Skeletal muscle satellite cell (primary cell): Measurements from ENCODE around the gene CS.
"Not testable (repeated sequence)": the region's sequence is repeated elsewhere in the genome, so short reads cannot be mapped to it uniquely, and the experiment has no call there.

Source experiments
- H3K27me3 ChIP-seq: 2 replicates; pipeline ENCODE4 v1.7.0; 2013; ENCODE audit warnings: low read length; ENCODE audit not compliant: control insufficient read depth, insufficient read depth
- H3K36me3 ChIP-seq: 2 replicates; pipeline ENCODE4 v1.7.0; 2013; ENCODE audit warnings: mild to moderate bottlenecking, control low read depth, low read length; ENCODE audit not compliant: insufficient read depth
- H3K4me1 ChIP-seq: 2 replicates; pipeline ENCODE4 v1.7.0; 2013; ENCODE audit warnings: low read length; ENCODE audit not compliant: control insufficient read depth, insufficient read depth
- H3K4me2 ChIP-seq: 2 replicates; pipeline ENCODE4 v1.7.0; 2013; ENCODE audit warnings: mild to moderate bottlenecking, low read length
- H3K4me3 ChIP-seq: 2 replicates; pipeline ENCODE4 v1.7.0; 2013; ENCODE audit warnings: low read length
- H3K9ac ChIP-seq: 2 replicates; pipeline ENCODE4 v1.7.0; 2013; ENCODE audit warnings: mild to moderate bottlenecking, low read depth, low read length, moderate library complexity
- H3K9me3 ChIP-seq: replicated peaks from 2 replicates; pipeline ENCODE4 v1.7.0; 2013; ENCODE audit warnings: mild to moderate bottlenecking, control low read depth, low read length

CS gene

GRCh38 chr12:56271031-56271430, 29.1 kb downstream of the CS start:
- H3K27me3 ChIP-seq, result no peaks in the 10 kb centered on the region
- H3K9me3 ChIP-seq, result no peaks in the 10 kb centered on the region
- H3K4me2 ChIP-seq, result no peak overlapping the region
- no peak overlapping the region for H3K4me3 ChIP-seq
- peaks cover 48% of the 10 kb centered on the region for H3K36me3 ChIP-seq
- H3K4me1 ChIP-seq, result peaks cover 8% of the 10 kb centered on the region
- no peak overlapping the region for H3K9ac ChIP-seq

DNA sequence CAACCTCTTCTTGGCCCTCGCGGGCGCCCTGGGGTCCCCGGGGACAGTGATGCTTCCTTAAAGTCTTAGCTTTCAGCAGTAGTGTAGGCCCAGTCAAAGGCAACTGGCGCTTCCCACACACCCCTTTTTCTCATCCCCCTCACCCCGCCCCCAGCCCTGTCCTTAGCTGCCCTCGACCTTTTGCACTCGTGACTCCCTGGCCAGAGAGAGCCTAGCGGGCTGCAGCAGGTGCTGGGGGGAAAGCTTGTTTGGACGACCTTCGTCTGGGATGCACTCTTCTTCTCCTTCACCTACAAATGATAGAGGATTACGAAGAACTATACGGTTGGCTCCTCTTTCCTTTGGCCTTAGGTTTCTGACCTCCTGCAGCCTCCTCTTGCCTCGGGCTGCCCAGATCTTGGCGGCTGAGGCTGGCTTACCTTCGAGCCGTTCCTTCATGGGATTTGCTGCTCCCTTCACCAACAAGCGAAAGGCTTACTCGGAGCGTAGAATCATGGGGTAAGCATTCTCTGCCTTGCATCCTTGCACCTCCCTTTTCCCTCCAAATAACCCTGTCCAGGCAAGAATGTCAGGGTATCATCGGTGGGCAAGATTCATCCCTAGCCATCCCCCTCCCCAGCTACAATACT, 32.6 kb downstream of the CS start:
- H3K36me3 ChIP-seq, result peaks cover 22% of the 10 kb centered on the region
- peaks cover 8% of the 10 kb centered on the region for H3K4me1 ChIP-seq
- H3K9me3 ChIP-seq, result no peaks in the 10 kb centered on the region
- peak overlapping the region; percentile 91 for H3K4me2 ChIP-seq
- peak overlapping the region; percentile 86 for H3K4me3 ChIP-seq
- no peaks in the 10 kb centered on the region for H3K27me3 ChIP-seq
- peak overlapping the region; percentile 87 for H3K9ac ChIP-seq

DNA sequence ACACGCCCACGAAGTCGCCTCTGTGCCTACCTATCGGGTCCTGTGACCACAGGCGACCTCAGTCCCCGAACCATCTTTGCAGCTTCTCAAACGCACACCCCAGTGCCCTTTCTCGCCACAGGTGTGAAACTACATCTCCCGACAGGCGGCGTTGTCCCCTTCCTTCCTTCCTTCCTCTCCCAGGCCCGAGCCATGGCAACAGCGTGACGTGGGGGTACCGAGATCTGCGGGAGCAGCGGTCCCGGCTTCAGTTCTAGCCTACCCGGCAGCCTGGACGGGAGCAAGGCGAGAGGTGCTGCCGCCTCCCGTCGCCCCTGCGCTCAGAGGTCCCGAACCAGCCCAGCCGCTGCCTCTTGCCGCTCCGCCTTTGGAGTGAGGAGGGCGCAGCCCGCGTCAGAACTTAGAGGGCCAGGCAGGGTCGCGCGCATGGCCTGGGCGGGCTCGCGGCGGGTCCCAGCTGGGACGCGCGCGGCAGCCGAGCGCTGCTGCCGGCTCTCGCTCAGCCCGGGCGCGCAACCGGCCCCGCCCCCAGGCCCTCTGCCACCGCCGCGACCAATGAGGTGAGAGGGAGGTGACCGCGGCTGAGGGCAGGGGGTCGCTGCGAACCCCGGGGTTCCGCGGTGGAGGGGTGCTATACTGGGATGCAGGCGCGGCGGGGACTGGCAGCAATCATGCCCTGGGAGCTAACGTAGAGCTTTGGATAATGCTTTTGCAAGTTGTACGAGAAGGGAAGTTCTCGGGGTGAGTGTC, 33.3 kb downstream of the CS start, which contains the start of gene COQ10A:
Gene COQ10A (plus strand): TSS at position 250 of the 750 bp plus-strand sequence. CDS start 177 bp downstream, at position 427.
- H3K9me3 ChIP-seq, result no peaks in the 10 kb centered on the region
- H3K36me3 ChIP-seq, result peaks cover 20% of the 10 kb centered on the region
- H3K4me1 ChIP-seq, result peaks cover 13% of the 10 kb centered on the region
- no peaks in the 10 kb centered on the region for H3K27me3 ChIP-seq
- peak within 1 kb of the TSS; percentile 87 for H3K9ac ChIP-seq
- peak within 1 kb of the TSS; percentile 86 for H3K4me3 ChIP-seq
- H3K4me2 ChIP-seq, result peak within 1 kb of the TSS; percentile 91

DNA sequence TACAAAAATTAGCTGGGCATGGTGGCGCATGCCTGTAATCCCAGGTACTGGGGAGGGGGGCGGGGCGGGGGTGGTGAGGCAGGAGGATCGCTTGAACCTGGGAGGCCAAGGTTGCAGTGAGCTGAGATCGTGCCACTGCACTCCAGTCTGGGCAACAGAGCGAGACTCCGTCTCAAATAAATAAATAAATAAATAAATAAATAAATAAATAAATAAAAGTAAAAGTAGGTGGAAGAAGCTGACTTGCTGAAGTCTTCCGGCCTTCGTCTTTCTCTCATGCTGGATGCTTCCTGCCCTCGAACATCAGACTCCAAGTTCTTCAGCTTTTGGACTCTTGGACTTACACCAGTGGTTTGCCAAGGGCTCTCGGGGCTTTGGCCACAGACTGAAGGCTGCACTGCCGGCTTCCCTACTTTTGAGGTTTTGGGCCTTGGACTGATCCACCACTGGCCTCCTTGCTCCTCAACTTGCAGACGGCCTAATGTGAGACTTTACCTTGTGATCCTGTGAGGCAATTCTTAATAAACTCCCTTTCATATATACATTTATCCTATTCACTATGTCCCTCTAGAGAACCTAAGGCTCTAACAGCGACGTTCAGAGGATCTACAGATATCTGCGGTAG, 34.0 kb downstream of the CS start:
- not testable (repeated sequence) for H3K27me3 ChIP-seq, H3K9me3 ChIP-seq
- peak overlapping the region; percentile 87 for H3K9ac ChIP-seq
- H3K4me2 ChIP-seq, result peak overlapping the region; percentile 91
- H3K36me3 ChIP-seq, result peaks cover 15% of the 10 kb centered on the region
- H3K4me3 ChIP-seq, result peak overlapping the region; percentile 86
- H3K4me1 ChIP-seq, result peaks cover 20% of the 10 kb centered on the region

- peaks cover 35% of the 10 kb centered on the region for H3K4me1 ChIP-seq
- not testable (repeated sequence) for H3K36me3 ChIP-seq, H3K4me3 ChIP-seq, H3K4me2 ChIP-seq, H3K27me3 ChIP-seq, H3K9me3 ChIP-seq, H3K9ac ChIP-seq
These were observed 37.2 kb downstream of the CS start for GRCh38 chr12:56262955-56263354.

- Histone ChIP-seq H3K4me1 (peaks cover 34% of the 10 kb centered on the region), H3K9me3 (no peaks in the 10 kb centered on the region), H3K27me3 (no peaks in the 10 kb centered on the region), H3K9ac (peak overlapping the region; percentile 32), H3K4me2 (peak overlapping the region; percentile 44), H3K36me3 (peaks cover 9% of the 10 kb centered on the region), H3K4me3 (no peak overlapping the region)
These were observed 38.5 kb downstream of the CS start for GRCh38 chr12:56261503-56262232.

- H3K9ac ChIP-seq, result peak overlapping the region; percentile 32
- H3K4me2 ChIP-seq, result no peak overlapping the region
- no peaks in the 10 kb centered on the region for H3K27me3 ChIP-seq
- H3K4me3 ChIP-seq, result no peak overlapping the region
- H3K4me1 ChIP-seq, result peaks cover 42% of the 10 kb centered on the region
- no peaks in the 10 kb centered on the region for H3K9me3 ChIP-seq
- peaks cover 15% of the 10 kb centered on the region for H3K36me3 ChIP-seq
These were observed 39.2 kb downstream of the CS start for GRCh38 chr12:56260921-56261320.

- Histone ChIP-seq H3K4me2 (no peak overlapping the region), H3K9ac (no peak overlapping the region), H3K36me3 (peaks cover 20% of the 10 kb centered on the region), H3K9me3 (no peaks in the 10 kb centered on the region), H3K4me3 (no peak overlapping the region), H3K27me3 (no peaks in the 10 kb centered on the region), H3K4me1 (peaks cover 46% of the 10 kb centered on the region)
These were observed 39.8 kb downstream of the CS start for GRCh38 chr12:56260380-56260779.

DNA sequence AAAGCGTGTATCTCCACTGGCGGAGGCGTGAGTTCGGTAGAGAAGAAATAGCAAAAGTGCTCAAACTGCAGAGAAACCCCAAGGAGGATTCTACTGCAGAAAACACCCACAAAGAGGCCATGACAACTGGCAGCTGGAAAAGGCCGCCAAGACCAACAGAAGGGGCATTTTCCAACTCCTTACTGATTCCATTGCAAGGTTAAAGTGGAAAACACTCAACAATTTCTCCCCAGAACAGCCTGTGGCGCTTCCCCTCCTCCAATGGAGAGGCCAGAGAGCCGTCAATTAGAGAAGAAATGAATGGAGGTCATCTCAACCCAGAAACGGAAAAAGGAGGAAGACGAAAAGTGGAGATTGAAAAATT, 41.3 kb downstream of the CS start:
- Histone ChIP-seq H3K27me3 (no peaks in the 10 kb centered on the region), H3K4me1 (peaks cover 46% of the 10 kb centered on the region), H3K4me2 (peak overlapping the region; percentile 95), H3K9me3 (no peaks in the 10 kb centered on the region), H3K36me3 (peaks cover 36% of the 10 kb centered on the region), H3K4me3 (peak overlapping the region; percentile 98), H3K9ac (peak overlapping the region; percentile 92)

DNA sequence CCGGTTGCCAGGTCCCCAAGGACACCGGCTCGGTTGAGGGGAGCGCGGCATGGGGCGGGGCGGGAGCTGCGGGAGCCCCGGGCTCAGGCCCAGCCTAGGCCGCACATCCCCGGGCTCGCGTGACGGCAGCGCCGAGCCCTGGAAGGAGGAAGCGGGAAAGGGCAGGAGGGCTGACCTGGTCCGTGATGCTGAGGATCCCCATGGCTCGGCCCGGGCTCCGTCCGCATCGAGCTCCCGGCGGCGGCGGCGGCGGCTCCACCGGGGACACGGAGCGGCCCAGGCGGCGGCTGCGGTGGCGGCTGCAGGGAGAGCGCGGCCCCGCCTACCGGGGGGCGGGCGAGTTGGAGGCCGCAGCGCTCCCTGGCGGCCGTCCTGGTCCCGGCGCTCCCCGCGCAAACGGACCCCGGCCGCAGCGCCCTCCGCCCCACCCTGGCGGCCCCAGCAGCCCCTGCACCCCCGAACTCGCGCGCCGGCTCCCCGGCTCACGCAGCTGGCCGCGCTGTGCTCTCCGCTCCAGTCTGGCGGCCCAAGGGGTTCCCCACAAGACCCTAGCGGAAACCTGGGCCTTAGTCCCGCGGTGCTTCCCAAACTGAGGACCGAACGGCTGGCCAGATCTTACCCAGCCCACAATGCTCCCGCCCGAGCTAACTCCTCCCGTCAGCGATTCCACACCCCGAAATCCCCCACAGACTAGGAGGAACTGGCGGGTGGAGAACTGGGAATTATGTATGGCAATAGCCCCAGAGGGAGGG, 41.9 kb downstream of the CS start, which contains the start of gene ANKRD52:
Gene ANKRD52 (minus strand): TSS at position 317 of the 752 bp plus-strand sequence. CDS start 115 bp downstream, at position 202.
- Histone ChIP-seq H3K4me1 (peaks cover 46% of the 10 kb centered on the region), H3K4me3 (peak within 1 kb of the TSS; percentile 98), H3K27me3 (no peaks in the 10 kb centered on the region), H3K4me2 (peak within 1 kb of the TSS; percentile 95), H3K9ac (peak within 1 kb of the TSS; percentile 92), H3K36me3 (peaks cover 42% of the 10 kb centered on the region), H3K9me3 (no peaks in the 10 kb centered on the region)
